Measurements from ENCODE around the gene ZCCHC14. TPM values are rescaled to one million over a fixed set of nuclear protein-coding genes. Genes with fewer than 3 reads are reported as not detected.

The ZCCHC14 gene
- polyA plus RNA-seq, 2 of the 4 experiments (the other 2 are of a cell fraction), result 3.8 to 7.3 TPM

DNA sequence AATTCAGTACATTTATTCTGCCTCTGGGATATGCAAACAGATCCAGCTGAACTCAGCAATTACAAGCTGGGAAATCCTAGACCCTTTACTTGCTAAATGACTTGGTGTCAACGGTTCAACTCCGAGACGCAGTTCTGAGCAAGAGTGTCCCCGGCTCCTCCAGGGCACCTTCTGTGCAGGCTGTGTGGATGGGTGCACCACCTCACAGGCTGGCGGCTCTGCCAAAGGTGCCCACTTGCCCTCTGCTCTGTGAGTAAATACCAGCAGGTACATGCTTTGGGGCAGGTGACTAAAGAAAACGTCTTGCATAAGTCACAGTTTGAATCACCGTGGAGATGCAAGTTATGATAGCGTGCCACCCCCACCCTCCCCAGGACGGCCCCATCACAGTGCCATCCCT, 77.4 kb downstream of the ZCCHC14 start:
- no peak for FAIRE-seq
- no peak for TF ChIP-seq MYC (IDR thresholded peaks at IDR 0.05; ENCODE audit: borderline replicate concordance, low read length)
- no peak for TF ChIP-seq NR3C1 (IDR thresholded peaks at IDR 0.05)
- TF ChIP-seq, protein P1, sequence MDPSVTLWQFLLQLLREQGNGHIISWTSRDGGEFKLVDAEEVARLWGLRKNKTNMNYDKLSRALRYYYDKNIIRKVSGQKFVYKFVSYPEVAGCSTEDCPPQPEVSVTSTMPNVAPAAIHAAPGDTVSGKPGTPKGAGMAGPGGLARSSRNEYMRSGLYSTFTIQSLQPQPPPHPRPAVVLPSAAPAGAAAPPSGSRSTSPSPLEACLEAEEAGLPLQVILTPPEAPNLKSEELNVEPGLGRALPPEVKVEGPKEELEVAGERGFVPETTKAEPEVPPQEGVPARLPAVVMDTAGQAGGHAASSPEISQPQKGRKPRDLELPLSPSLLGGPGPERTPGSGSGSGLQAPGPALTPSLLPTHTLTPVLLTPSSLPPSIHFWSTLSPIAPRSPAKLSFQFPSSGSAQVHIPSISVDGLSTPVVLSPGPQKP (IDR thresholded peaks at IDR 0.05; ENCODE audit: low read depth, low read length), result no peak
- TF ChIP-seq ZSCAN20 (CRISPR knock-in tag; IDR thresholded peaks at IDR 0.05), result no peak
- TF ChIP-seq HDAC2 (IDR thresholded peaks at IDR 0.05), result no peak
- no peak for TF ChIP-seq RCOR1 (IDR thresholded peaks at IDR 0.05; ENCODE audit: low read depth, low read length)
- no peak for TF ChIP-seq CEBPB (IDR thresholded peaks at IDR 0.05)
- TF ChIP-seq HMGXB4 (CRISPR knock-in tag; IDR thresholded peaks at IDR 0.05; ENCODE audit: borderline replicate concordance), result no peak
- no peak for TF ChIP-seq PBX3 (IDR thresholded peaks at IDR 0.05)
- no peak for TF ChIP-seq ZC3H11A (IDR thresholded peaks at IDR 0.05)
- no peak for TF ChIP-seq EHMT2 (IDR thresholded peaks at IDR 0.05; ENCODE audit: low read depth)
- no peak for TF ChIP-seq TP53 (CRISPR knock-in tag; IDR thresholded peaks at IDR 0.05)
- Histone ChIP-seq H3K27ac (no peak overlapping the region), H3K4me2 (no peak overlapping the region), H3K4me1 (no peaks in the 10 kb centered on the region), H3K9me3 (no peaks in the 10 kb centered on the region), H3K4me3 (no peak overlapping the region)
- POLR2A ChIA-PET, result no interaction called here
- CTCF ChIA-PET, result interaction anchor here (0.8 to 11.2 kb wide), 6 partner anchors 8 to 220 kb away, joined by 3 to 153 read pairs (median 8); no protein-coding TSS in a partner anchor
- WGBS (ENCODE audit: missing lambda C conversion rate), result 86% methylated on average over 9 of the region's 9 CpGs
- no peak for DNase-seq (ENCODE audit: low read depth in 1 of 2, low spot score in 1 of 2)
- no peak for ATAC-seq

GRCh38 chr16:87414251-87414680, 78.6 kb downstream of the ZCCHC14 start:
- FAIRE-seq (no peak), ATAC-seq (0 out of 6 replicates have a peak, but pooled peaks of 1 of the 2 experiments have one; percentile 41), DNase-seq (ENCODE audit: low read depth in 1 of 2, low spot score in 1 of 2) (no peak)
- WGBS (ENCODE audit: missing lambda C conversion rate), result 72% methylated on average over 21 of the region's 24 CpGs
- Histone ChIP-seq H3K4me3 (no peak overlapping the region), H3K4me1 (no peaks in the 10 kb centered on the region), H3K27ac (no peak overlapping the region), H3K9me3 (no peaks in the 10 kb centered on the region), H3K4me2 (no peak overlapping the region)
- TF ChIP-seq, protein P2, sequence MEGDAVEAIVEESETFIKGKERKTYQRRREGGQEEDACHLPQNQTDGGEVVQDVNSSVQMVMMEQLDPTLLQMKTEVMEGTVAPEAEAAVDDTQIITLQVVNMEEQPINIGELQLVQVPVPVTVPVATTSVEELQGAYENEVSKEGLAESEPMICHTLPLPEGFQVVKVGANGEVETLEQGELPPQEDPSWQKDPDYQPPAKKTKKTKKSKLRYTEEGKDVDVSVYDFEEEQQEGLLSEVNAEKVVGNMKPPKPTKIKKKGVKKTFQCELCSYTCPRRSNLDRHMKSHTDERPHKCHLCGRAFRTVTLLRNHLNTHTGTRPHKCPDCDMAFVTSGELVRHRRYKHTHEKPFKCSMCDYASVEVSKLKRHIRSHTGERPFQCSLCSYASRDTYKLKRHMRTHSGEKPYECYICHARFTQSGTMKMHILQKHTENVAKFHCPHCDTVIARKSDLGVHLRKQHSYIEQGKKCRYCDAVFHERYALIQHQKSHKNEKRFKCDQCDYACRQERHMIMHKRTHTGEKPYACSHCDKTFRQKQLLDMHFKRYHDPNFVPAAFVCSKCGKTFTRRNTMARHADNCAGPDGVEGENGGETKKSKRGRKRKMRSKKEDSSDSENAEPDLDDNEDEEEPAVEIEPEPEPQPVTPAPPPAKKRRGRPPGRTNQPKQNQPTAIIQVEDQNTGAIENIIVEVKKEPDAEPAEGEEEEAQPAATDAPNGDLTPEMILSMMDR (IDR thresholded peaks at IDR 0.05), result no peak
- no peak for TF ChIP-seq RCOR1 (IDR thresholded peaks at IDR 0.05; ENCODE audit: low read depth, low read length)
- TF ChIP-seq HOXB5 (CRISPR knock-in tag; IDR thresholded peaks at IDR 0.05), result no peak
- no peak for TF ChIP-seq JUNB (IDR thresholded peaks at IDR 0.05)
- no peak for TF ChIP-seq MYC (IDR thresholded peaks at IDR 0.05; ENCODE audit: borderline replicate concordance, low read length)
- TF ChIP-seq EP300 (IDR thresholded peaks at IDR 0.05), result no peak
- TF ChIP-seq MAX (IDR thresholded peaks at IDR 0.05), result no peak
- TF ChIP-seq SMC3 (IDR thresholded peaks at IDR 0.05), result no peak
- TF ChIP-seq, protein P1 (IDR thresholded peaks at IDR 0.05; ENCODE audit: low read depth, low read length), result no peak
- TF ChIP-seq, protein P3, sequence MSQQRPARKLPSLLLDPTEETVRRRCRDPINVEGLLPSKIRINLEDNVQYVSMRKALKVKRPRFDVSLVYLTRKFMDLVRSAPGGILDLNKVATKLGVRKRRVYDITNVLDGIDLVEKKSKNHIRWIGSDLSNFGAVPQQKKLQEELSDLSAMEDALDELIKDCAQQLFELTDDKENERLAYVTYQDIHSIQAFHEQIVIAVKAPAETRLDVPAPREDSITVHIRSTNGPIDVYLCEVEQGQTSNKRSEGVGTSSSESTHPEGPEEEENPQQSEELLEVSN (IDR thresholded peaks at IDR 0.05; ENCODE audit: borderline replicate concordance, low read depth), result no peak
- no peak for TF ChIP-seq FOSB (CRISPR knock-in tag; IDR thresholded peaks at IDR 0.05)
- TF ChIP-seq, protein P4, sequence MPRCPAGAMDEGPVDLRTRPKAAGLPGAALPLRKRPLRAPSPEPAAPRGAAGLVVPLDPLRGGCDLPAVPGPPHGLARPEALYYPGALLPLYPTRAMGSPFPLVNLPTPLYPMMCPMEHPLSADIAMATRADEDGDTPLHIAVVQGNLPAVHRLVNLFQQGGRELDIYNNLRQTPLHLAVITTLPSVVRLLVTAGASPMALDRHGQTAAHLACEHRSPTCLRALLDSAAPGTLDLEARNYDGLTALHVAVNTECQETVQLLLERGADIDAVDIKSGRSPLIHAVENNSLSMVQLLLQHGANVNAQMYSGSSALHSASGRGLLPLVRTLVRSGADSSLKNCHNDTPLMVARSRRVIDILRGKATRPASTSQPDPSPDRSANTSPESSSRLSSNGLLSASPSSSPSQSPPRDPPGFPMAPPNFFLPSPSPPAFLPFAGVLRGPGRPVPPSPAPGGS (IDR thresholded peaks at IDR 0.05), result no peak
- TF ChIP-seq BHLHE40 (IDR thresholded peaks at IDR 0.05; ENCODE audit: low read depth, low read length), result no peak
- TF ChIP-seq HOXB13 (CRISPR knock-in tag; IDR thresholded peaks at IDR 0.05; ENCODE audit: low read depth), result no peak
- no peak for TF ChIP-seq NFE2L2 (conservative IDR thresholded peaks at IDR 0.05; ENCODE audit: low read length)
- TF ChIP-seq HEYL (CRISPR knock-in tag; IDR thresholded peaks at IDR 0.05), result no peak
- no peak for TF ChIP-seq CHD2 (IDR thresholded peaks at IDR 0.05; ENCODE audit: low read length, partially characterized antibody)
- no peak for TF ChIP-seq GATA3 (IDR thresholded peaks at IDR 0.05; ENCODE audit: borderline replicate concordance)
- CTCF ChIA-PET, result interaction anchor here (1.7 to 11.2 kb wide), 2 partner anchors 12 to 222 kb away, joined by 4 to 153 read pairs; no protein-coding TSS in a partner anchor
- POLR2A ChIA-PET, result no interaction called here

All from A549 (cell line).